OCI-LY1 (cell line): ENCODE results near the gene CFAP90.

Experiments used
- H2AFZ ChIP-seq: fragments of 200-600 bp; sonication (generic), shearing (Covaris generic); 2 replicates; pipeline ENCODE4 v1.6.0; 2014; ENCODE audit warnings: antibody characterized with exemption, mild to moderate bottlenecking, low read length
- H3F3A ChIP-seq: fragments of 200-600 bp; sonication (generic), shearing (Covaris generic); 2 replicates; pipeline ENCODE4 v1.6.0; 2014; ENCODE audit warnings: mild to moderate bottlenecking, antibody characterized with exemption, low read length, moderate library complexity; ENCODE audit not compliant: insufficient read depth
- H3K27ac ChIP-seq: fragments of 200-600 bp; sonication (generic); 2 replicates; pipeline ENCODE4 v1.5.1; 2014; ENCODE audit warnings: low read length, mixed run types, mild to moderate bottlenecking, low read depth; ENCODE audit not compliant: poor library complexity, severe bottlenecking
- H3K27me3 ChIP-seq: fragments of 200-600 bp; sonication (generic); 2 replicates; pipeline ENCODE4 v1.6.0; 2014; ENCODE audit warnings: antibody characterized with exemption, mild to moderate bottlenecking, low read length, moderate library complexity; ENCODE audit not compliant: insufficient read depth
- H3K36me3 ChIP-seq: fragments of 200-600 bp; sonication (generic); 2 replicates; pipeline ENCODE4 v1.6.1; 2014; ENCODE audit warnings: mild to moderate bottlenecking, antibody characterized with exemption, low read length, moderate library complexity, mixed read lengths; ENCODE audit not compliant: insufficient read depth
- H3K4me1 ChIP-seq: fragments of 200-600 bp; sonication (generic); 2 replicates; pipeline ENCODE4 v1.5.1; 2014; ENCODE audit warnings: mild to moderate bottlenecking, low read length, moderate library complexity; ENCODE audit not compliant: insufficient read depth, severe bottlenecking
- H3K4me2 ChIP-seq: fragments of 200-600 bp; sonication (generic), shearing (Covaris generic); 2 replicates; pipeline ENCODE4 v1.6.1; 2014; ENCODE audit warnings: low read length
- H3K4me3 ChIP-seq: fragments of 200-600 bp; sonication (generic); 2 replicates; pipeline ENCODE4 v1.5.1; 2014; ENCODE audit warnings: low read length, low read depth, mild to moderate bottlenecking, mixed read lengths; ENCODE audit not compliant: poor library complexity, severe bottlenecking
- H3K79me2 ChIP-seq: fragments of 200-600 bp; shearing (Covaris generic); 2 replicates; pipeline ENCODE4 v1.6.1; 2016; ENCODE audit warnings: mixed run types, low read length, mixed read lengths; ENCODE audit not compliant: insufficient read depth
- H3K9ac ChIP-seq: fragments of 200-600 bp; sonication (generic), shearing (Covaris generic); 2 replicates; pipeline ENCODE4 v1.6.1; 2014; ENCODE audit warnings: mild to moderate bottlenecking, low read length, mixed read lengths
- H3K9me2 ChIP-seq: fragments of 200-600 bp; sonication (generic), shearing (Covaris generic); 2 replicates; pipeline ENCODE4 v1.6.1; 2014; ENCODE audit warnings: low read depth, mild to moderate bottlenecking, low read length, mixed read lengths
- H3K9me3 ChIP-seq: fragments of 200-600 bp; shearing (Covaris generic); 2 replicates; pipeline ENCODE4 v1.6.1; 2014; ENCODE audit warnings: low read length, mixed read lengths
- H4K20me1 ChIP-seq: fragments of 200-600 bp; sonication (generic), shearing (Covaris generic); 2 replicates; pipeline ENCODE4 v1.6.0; 2016; ENCODE audit warnings: mild to moderate bottlenecking, low read length; ENCODE audit not compliant: insufficient read depth
- CTCF ChIP-seq: fragments of 200-600 bp; sonication (generic), shearing (Covaris generic); IDR thresholded peaks from 2 replicates; pipeline ENCODE4 v1.5.1; 2017; ENCODE audit warnings: mild to moderate bottlenecking, antibody characterized with exemption, low read length, moderate library complexity, mixed read lengths
- EZH2 ChIP-seq: fragments of 200-600 bp; sonication (generic), shearing (Covaris generic); IDR thresholded peaks from 2 replicates; pipeline ENCODE4 v1.8.0; 2017; ENCODE audit warnings: borderline replicate concordance, mixed run types, mild to moderate bottlenecking, antibody characterized with exemption, low read length, moderate library complexity, mixed read lengths

CFAP90 gene

GRCh38 chr5:7794823-7795222 is 56.1 kb downstream of the CFAP90 start:
- H3K27me3 ChIP-seq = no peaks in the 10 kb centered on the region

GRCh38 chr5:7794311-7794710 is 56.6 kb downstream of the CFAP90 start:
- TF ChIP-seq EZH2 = no peak
- no peak for TF ChIP-seq CTCF
- Histone ChIP-seq H3K79me2 (no peaks in the 10 kb centered on the region), H2AFZ (no peak overlapping the region), H3K9me2 (no peaks in the 10 kb centered on the region), H3K9ac (no peak overlapping the region), H4K20me1 (no peaks in the 10 kb centered on the region), H3K9me3 (no peaks in the 10 kb centered on the region), H3K4me3 (no peak overlapping the region), H3K4me1 (no peaks in the 10 kb centered on the region), H3F3A (no peaks in the 10 kb centered on the region), H3K36me3 (no peaks in the 10 kb centered on the region), H3K27ac (no peak overlapping the region), H3K4me2 (no peak overlapping the region), H3K27me3 (no peaks in the 10 kb centered on the region)

More at GRCh38 chr5:7794823-7795222, 56.1 kb downstream of the CFAP90 start:
- H3K9ac ChIP-seq = no peak overlapping the region
- TF ChIP-seq EZH2 (no peak), CTCF (no peak)
- H4K20me1 ChIP-seq = no peaks in the 10 kb centered on the region
- H3K9me2 ChIP-seq = no peaks in the 10 kb centered on the region
- no peak overlapping the region for H3K27ac ChIP-seq
- H3K4me2 ChIP-seq = no peak overlapping the region
- H3K4me3 ChIP-seq = no peak overlapping the region
- H3K9me3 ChIP-seq = no peaks in the 10 kb centered on the region
- H3K79me2 ChIP-seq = no peaks in the 10 kb centered on the region
- H3F3A ChIP-seq = no peaks in the 10 kb centered on the region
- no peaks in the 10 kb centered on the region for H3K36me3 ChIP-seq
- no peak overlapping the region for H2AFZ ChIP-seq
- H3K4me1 ChIP-seq = no peaks in the 10 kb centered on the region

- H2AFZ ChIP-seq = no peak overlapping the region
- no peaks in the 10 kb centered on the region for H3K36me3 ChIP-seq
- H3K9me2 ChIP-seq = no peaks in the 10 kb centered on the region
- H3K4me2 ChIP-seq = no peak overlapping the region
- H3F3A ChIP-seq = no peaks in the 10 kb centered on the region
- no peaks in the 10 kb centered on the region for H3K9me3 ChIP-seq
- no peaks in the 10 kb centered on the region for H4K20me1 ChIP-seq
- H3K9ac ChIP-seq = no peak overlapping the region
- H3K27me3 ChIP-seq = no peaks in the 10 kb centered on the region
- no peaks in the 10 kb centered on the region for H3K79me2 ChIP-seq
- TF ChIP-seq EZH2 (no peak), CTCF (no peak)
- H3K27ac ChIP-seq = no peak overlapping the region
- H3K4me1 ChIP-seq = no peaks in the 10 kb centered on the region
- H3K4me3 ChIP-seq = no peak overlapping the region
These were observed 57.0 kb downstream of the CFAP90 start for GRCh38 chr5:7793895-7794294.
